Measurements from ENCODE around the gene FGL2.
"Not testable (repeated sequence)": the region's sequence is repeated elsewhere in the genome, so short reads cannot be mapped to it uniquely, and the experiment has no call there.

DNA sequence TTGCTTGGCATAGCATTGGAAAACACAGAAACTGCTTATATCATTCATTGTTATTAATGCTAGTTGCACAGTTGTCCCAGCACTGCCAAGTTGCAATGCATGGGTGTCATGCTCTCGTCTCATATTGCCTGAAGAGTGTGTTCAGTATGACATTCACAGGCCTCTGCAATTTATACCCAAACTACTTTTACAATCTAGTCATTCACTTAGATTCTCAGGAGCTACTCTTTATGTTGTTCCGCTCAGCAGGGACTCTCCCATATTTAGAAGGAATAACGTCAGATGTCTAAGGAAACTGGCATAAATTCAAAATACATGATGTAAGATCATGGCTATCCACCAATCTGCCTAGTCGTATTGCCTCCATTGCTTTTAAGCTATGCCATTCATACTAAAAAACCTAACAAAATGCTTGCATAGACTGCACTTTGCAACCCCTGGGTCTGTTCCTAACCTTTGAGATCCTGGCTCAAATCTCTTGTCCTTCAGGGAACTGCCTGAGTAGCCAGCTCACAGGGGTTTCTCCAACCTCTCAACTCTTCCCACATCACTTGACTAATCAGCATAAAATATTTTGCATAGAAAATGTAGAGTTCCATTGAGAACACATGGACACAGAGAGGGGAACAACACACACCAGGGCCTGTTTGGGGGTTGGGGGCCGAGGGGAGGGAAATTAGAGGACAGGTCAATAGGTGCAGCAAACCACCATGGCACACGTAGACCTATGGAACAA, 27.0 kb downstream of the FGL2 start:
- TF ChIP-seq POLR2AphosphoS5, TAF1, POLR2A, POU2F2 (IDR thresholded peaks at IDR 0.05; ENCODE audit: low read depth, low read length): not testable (repeated sequence)

All from GM12891 (cell line).